H1 (cell line): ENCODE data around the gene MZF1. TPM values are rescaled to one million over a fixed set of nuclear protein-coding genes. Genes with fewer than 3 reads are reported as not detected.

ENCODE experiments used
- BACH1 ChIP-seq: IDR thresholded peaks from 2 replicates; pipeline ENCODE4 v1.6.1; 2012; ENCODE audit warnings: low read length, improper control_type of control experiment
- BRCA1 ChIP-seq: IDR thresholded peaks from 2 replicates; pipeline ENCODE4 v1.6.1; 2012; ENCODE audit warnings: low read depth, low read length, improper control_type of control experiment
- CHD1 ChIP-seq: IDR thresholded peaks from 2 replicates; pipeline ENCODE4 v1.6.1; 2012; ENCODE audit warnings: low read depth, low read length, improper control_type of control experiment
- CHD7 ChIP-seq: fragments of 300-600 bp; sonication (generic); IDR thresholded peaks from 2 replicates; pipeline ENCODE4 v1.7.1; 2012; ENCODE audit warnings: low read length, moderate library complexity, mild to moderate bottlenecking, inconsistent platforms; ENCODE audit not compliant: insufficient replicate concordance
- HDAC6 ChIP-seq: IDR thresholded peaks from one replicate; pipeline ENCODE4 v1.7.1; 2012; ENCODE audit warnings: low read depth, mild to moderate bottlenecking, inconsistent platforms, low read length, moderate library complexity
- MAFK ChIP-seq: IDR thresholded peaks from 2 replicates; pipeline ENCODE4 v1.6.1; 2012; ENCODE audit warnings: low read depth, mild to moderate bottlenecking, improper control_type of control experiment, low read length
- NRF1 ChIP-seq: IDR thresholded peaks from 2 replicates; pipeline ENCODE4 v1.6.1; 2011; ENCODE audit warnings: mild to moderate bottlenecking, low read depth, low read length, improper control_type of control experiment
- PHF8 ChIP-seq: fragments of 200-600 bp; sonication (generic); conservative IDR thresholded peaks from 2 replicates; pipeline ENCODE4 v1.7.1; 2012; ENCODE audit warnings: low read depth, mild to moderate bottlenecking, inconsistent platforms, low read length, moderate library complexity
- SAP30 ChIP-seq: fragments of 300-600 bp; sonication (generic); IDR thresholded peaks from 2 replicates; pipeline ENCODE4 v1.7.1; 2012; ENCODE audit warnings: low read length, moderate library complexity, mild to moderate bottlenecking, inconsistent platforms; ENCODE audit not compliant: insufficient read depth, insufficient replicate concordance
- polyA plus RNA-seq, 7 experiments: library from polyadenylated mRNA; depleted of rRNA in 3 of 7; stranded (reverse) in 5 of 7; unstranded in 2 of 7; fragments of >200 nt in 5 of 7; fragments of 200-250 nt in 2 of 7; gene quantifications; 1 replicate in 5 of 7; 2 replicates in 1 of 7; 4 replicates in 1 of 7; pipeline versions ENCODE4 v1.2.1 to v1.2.3, GENCODE V29; 2011 to 2013; ENCODE audit warnings: missing spikeins in 2 of 7, mixed read lengths in 2 of 7
- total RNA-seq: library from RNA; stranded (reverse); fragmentation: NEBNext Ultra II Directional; extraction: Animal tissue kit (Norgen Biotek cat#: 25700); gene quantifications from 2 replicates; pipeline ENCODE4 v1.2.1, GENCODE V29; 2021

MZF1 gene
- total and polyA plus RNA-seq, 2 of the 8 experiments (the other 6 are each of a cell fraction or from before 2014, with no cell fraction given), result 15.2 to 25.0 TPM

- TF ChIP-seq CHD7 (no peak), MAFK (no peak; the same call in 1 of the 2 replicates), HDAC6 (no peak), BACH1 (peak; percentile 58; the same call in 1 of the 2 replicates), BRCA1 (no peak), NRF1 (peak; percentile 71), SAP30 (no peak), PHF8 (0 out of 2 replicates have a peak, but pooled peaks have one; percentile 16), CHD1 (no peak)
Measured at GRCh38 chr19:58513694-58514563, 59.2 kb downstream of the MZF1 start (continued).
